ENCODE results near the gene EXOC2.
"Not testable (repeated sequence)": the region's sequence is repeated elsewhere in the genome, so short reads cannot be mapped to it uniquely, and the experiment has no call there.

EXOC2 gene

GRCh38 chr6:674406-674805 lies 18.5 kb downstream of the EXOC2 start:
- DNase-seq (ENCODE audit: insufficient read length) (no peak), FAIRE-seq (no peak)
- TF ChIP-seq POLR2A (IDR thresholded peaks at IDR 0.05; ENCODE audit: low read depth, low read length) = no peak
- no peak for TF ChIP-seq TAF1 (IDR thresholded peaks at IDR 0.05; ENCODE audit: borderline replicate concordance, low read depth, low read length)
- no peak for TF ChIP-seq POLR2AphosphoS5 (IDR thresholded peaks at IDR 0.05; ENCODE audit: low read depth, low read length)

GRCh38 chr6:667253-667927 lies 25.5 kb downstream of the EXOC2 start:
- no peak for FAIRE-seq
- no peak for DNase-seq (ENCODE audit: insufficient read length)
- TF ChIP-seq POLR2AphosphoS5 (IDR thresholded peaks at IDR 0.05; ENCODE audit: low read depth, low read length) (no peak), POLR2A (IDR thresholded peaks at IDR 0.05; ENCODE audit: low read depth, low read length) (no peak), TAF1 (IDR thresholded peaks at IDR 0.05; ENCODE audit: borderline replicate concordance, low read depth, low read length) (no peak)

DNA sequence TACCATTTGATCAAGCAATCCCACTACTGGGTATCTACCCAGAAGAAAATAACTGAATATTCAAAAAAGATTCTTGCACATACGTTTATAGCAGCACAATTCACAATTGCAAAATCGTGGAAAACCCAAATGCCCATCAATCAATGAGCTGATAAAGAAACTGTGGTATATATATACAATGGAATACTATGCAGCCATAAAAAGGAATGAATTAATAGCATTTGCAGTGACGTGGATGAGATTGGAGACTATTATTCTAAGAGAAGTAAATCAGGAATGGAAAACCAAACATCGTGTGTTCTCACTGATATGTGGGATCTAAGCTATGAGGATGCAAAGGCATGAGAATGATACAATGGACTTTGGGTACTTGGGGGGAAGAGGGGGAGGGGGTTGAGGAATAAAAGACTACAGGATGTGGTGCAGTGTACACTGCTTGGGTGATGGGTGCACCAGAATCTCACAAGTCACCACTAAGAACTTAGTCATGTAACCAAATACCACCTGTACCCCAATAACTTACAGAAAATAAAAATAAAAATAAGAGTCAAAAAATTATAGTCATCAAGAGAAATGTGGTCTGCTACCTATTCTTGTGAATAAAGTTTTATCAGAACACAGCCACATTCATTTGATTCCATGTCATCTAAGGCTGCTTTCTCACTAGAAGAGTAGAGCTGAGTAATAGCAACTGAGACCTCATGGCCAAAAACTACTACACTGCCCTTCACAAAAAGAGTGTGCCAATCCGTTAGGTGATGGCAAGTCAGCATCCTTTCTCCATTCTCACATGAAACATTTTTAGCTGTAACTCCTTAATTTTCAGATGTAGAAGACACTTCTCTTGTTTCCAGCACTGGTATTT lies 27.3 kb downstream of the EXOC2 start:
- DNase-seq (ENCODE audit: insufficient read length) (no peak), FAIRE-seq (no peak)

GRCh38 chr6:663788-664187 lies 29.2 kb downstream of the EXOC2 start:
- not testable (repeated sequence) for DNase-seq (ENCODE audit: insufficient read length); FAIRE-seq

More for the DNA sequence above, 27.3 kb downstream of the EXOC2 start:
- TF ChIP-seq TAF1 (IDR thresholded peaks at IDR 0.05; ENCODE audit: borderline replicate concordance, low read depth, low read length) = no peak
- no peak for TF ChIP-seq POLR2AphosphoS5 (IDR thresholded peaks at IDR 0.05; ENCODE audit: low read depth, low read length)
- no peak for TF ChIP-seq POLR2A (IDR thresholded peaks at IDR 0.05; ENCODE audit: low read depth, low read length)

GRCh38 chr6:659716-660581 lies 33.0 kb downstream of the EXOC2 start:
- no peak for DNase-seq (ENCODE audit: insufficient read length)
- TF ChIP-seq TAF1 (IDR thresholded peaks at IDR 0.05; ENCODE audit: borderline replicate concordance, low read depth, low read length) (no peak), POLR2A (IDR thresholded peaks at IDR 0.05; ENCODE audit: low read depth, low read length) (no peak), POLR2AphosphoS5 (IDR thresholded peaks at IDR 0.05; ENCODE audit: low read depth, low read length) (no peak)
- FAIRE-seq = no peak

DNA sequence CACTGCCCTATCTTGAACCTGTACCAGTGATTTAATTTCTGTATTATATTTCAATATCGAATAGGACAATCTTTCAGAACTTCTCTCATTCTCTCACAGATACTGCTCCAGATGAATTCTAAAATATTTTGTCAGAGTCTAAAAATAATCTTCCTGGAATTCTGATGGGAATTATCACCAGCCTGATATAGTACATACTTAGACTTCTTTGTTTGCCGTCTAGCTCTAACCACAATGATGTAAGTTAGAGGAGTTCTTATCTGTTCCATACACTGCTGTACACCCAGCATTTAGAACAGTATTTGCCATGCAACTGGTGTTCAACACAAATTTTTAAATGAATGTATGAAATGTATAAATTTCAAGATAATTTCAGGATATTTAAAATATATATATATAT lies 34.7 kb downstream of the EXOC2 start:
- TF ChIP-seq POLR2A (IDR thresholded peaks at IDR 0.05; ENCODE audit: low read depth, low read length) = no peak
- no peak for TF ChIP-seq TAF1 (IDR thresholded peaks at IDR 0.05; ENCODE audit: borderline replicate concordance, low read depth, low read length)
- TF ChIP-seq POLR2AphosphoS5 (IDR thresholded peaks at IDR 0.05; ENCODE audit: low read depth, low read length) = no peak
- no peak for DNase-seq (ENCODE audit: insufficient read length)
- FAIRE-seq = no peak

GRCh38 chr6:657743-658142 lies 35.2 kb downstream of the EXOC2 start:
- TF ChIP-seq POLR2AphosphoS5 (IDR thresholded peaks at IDR 0.05; ENCODE audit: low read depth, low read length) (no peak), TAF1 (IDR thresholded peaks at IDR 0.05; ENCODE audit: borderline replicate concordance, low read depth, low read length) (no peak), POLR2A (IDR thresholded peaks at IDR 0.05; ENCODE audit: low read depth, low read length) (no peak)
- DNase-seq (ENCODE audit: insufficient read length) (no peak), FAIRE-seq (no peak)

GRCh38 chr6:656460-657252 lies 36.3 kb downstream of the EXOC2 start, which contains the start of gene HUS1B:
Gene HUS1B, minus strand, starts transcription at chr6:657100. Its CDS starts 156 bp downstream, at chr6:656944.
- FAIRE-seq (no peak), DNase-seq (ENCODE audit: insufficient read length) (no peak)
- no peak for TF ChIP-seq TAF1 (IDR thresholded peaks at IDR 0.05; ENCODE audit: borderline replicate concordance, low read depth, low read length)
- no peak for TF ChIP-seq POLR2AphosphoS5 (IDR thresholded peaks at IDR 0.05; ENCODE audit: low read depth, low read length)

- no peak for DNase-seq (ENCODE audit: insufficient read length)
- no peak for FAIRE-seq
Observed at GRCh38 chr6:654136-654535, 38.8 kb downstream of the EXOC2 start.

DNA sequence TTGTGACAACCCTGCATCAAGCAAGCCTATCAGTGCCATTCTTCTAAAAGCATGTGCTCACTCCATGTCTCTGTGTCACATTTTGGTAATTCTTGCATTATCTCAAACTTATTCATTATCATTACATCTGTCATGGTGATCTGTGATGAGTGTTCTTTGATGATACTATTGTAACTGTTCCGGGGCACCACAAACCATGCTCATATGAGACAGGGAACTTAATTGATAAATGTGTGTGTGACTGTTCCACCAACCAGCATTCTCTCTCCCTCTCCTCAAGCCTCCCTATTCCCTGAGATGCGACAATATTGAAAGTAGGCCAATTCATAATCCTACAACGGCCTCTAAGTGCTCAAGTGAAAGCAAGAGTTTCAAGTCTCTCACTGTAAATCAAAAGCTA lies 40.1 kb downstream of the EXOC2 start:
- TF ChIP-seq POLR2AphosphoS5 (IDR thresholded peaks at IDR 0.05; ENCODE audit: low read depth, low read length) = no peak
- TF ChIP-seq POLR2A (IDR thresholded peaks at IDR 0.05; ENCODE audit: low read depth, low read length) = no peak
- TF ChIP-seq TAF1 (IDR thresholded peaks at IDR 0.05; ENCODE audit: borderline replicate concordance, low read depth, low read length) = no peak
- FAIRE-seq (no peak), DNase-seq (ENCODE audit: insufficient read length) (no peak)

More at GRCh38 chr6:654136-654535, 38.8 kb downstream of the EXOC2 start:
- TF ChIP-seq POLR2AphosphoS5 (IDR thresholded peaks at IDR 0.05; ENCODE audit: low read depth, low read length) (no peak), POLR2A (IDR thresholded peaks at IDR 0.05; ENCODE audit: low read depth, low read length) (no peak), TAF1 (IDR thresholded peaks at IDR 0.05; ENCODE audit: borderline replicate concordance, low read depth, low read length) (no peak)

DNA sequence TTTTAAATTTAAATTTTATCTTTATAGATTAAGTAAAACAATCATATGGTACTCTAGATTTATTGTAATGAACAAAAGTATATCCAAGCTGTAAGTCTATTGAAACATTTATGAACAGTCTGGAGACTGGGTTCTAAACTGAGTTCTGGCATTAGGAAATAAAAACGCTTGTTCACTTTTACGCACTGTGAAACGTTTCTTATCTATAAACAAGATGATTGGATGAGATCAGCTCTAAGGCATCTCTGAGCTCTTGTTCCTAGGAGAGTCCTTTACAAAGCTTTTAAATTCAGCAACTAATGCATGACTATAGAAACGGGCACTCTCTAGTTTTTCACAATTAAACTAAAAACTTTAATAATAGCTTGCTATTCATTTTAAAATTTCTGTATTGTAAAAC lies 42.8 kb downstream of the EXOC2 start:
- FAIRE-seq (no peak), DNase-seq (ENCODE audit: insufficient read length) (no peak)
- TF ChIP-seq POLR2A (IDR thresholded peaks at IDR 0.05; ENCODE audit: low read depth, low read length) (no peak), TAF1 (IDR thresholded peaks at IDR 0.05; ENCODE audit: borderline replicate concordance, low read depth, low read length) (no peak), POLR2AphosphoS5 (IDR thresholded peaks at IDR 0.05; ENCODE audit: low read depth, low read length) (no peak)

Measured in GM12892 (cell line).